Omental fat pad (tissue), 4 donors: Measurements from ENCODE around the gene IFT122. TPM values are rescaled to one million over a fixed set of nuclear protein-coding genes. Genes with fewer than 3 reads are reported as not detected.

Source experiments
- ATAC-seq: fragments of 150-250 bp; one replicate; pipeline ENCODE4 v1.9.1; 2016; ENCODE audit warnings: mild to moderate bottlenecking, moderate library complexity; ENCODE audit not compliant: low FRiP score
- DNase-seq: peaks from one replicate; pipeline ENCODE4 v3.0.0-alpha.2; 2019; ENCODE audit warnings: low spot score
- CTCF ChIP-seq, 3 donors: fragments of 450-650 bp; IDR thresholded peaks; one replicate each; pipeline ENCODE4 v1.5.1; 2016 to 2017; ENCODE audit warnings: antibody characterized with exemption in 3 of 3, mild to moderate bottlenecking in 3 of 3, moderate library complexity in 2 of 3
- total RNA-seq, 4 donors: library from RNA; depleted of rRNA; stranded (reverse); fragments of >200 nt; gene quantifications; one replicate each; pipeline ENCODE4 v1.1.0, GENCODE V29; 2016

The IFT122 gene
- total RNA-seq, 4 donors from 2014 or later = 19.6 to 62.9 (median 28.2) TPM

DNA sequence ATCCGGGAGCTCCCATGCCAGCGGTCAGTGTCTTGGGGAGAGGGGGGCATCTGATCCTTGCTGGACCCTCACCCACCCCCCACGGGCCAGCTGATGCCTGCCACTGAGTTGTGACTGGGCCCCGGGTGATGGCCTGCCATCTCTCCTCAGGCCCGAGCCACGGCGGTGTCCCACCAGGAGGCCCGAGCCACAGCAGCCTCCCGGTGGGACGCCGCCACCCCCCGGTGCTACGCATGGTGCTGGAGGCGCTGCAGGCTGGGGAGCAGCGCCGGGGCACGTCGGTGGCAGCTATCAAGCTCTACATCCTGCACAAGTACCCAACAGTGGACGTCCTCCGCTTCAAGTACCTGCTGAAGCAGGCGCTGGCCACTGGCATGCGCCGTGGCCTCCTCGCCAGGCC lies 107.2 kb downstream of the IFT122 start:
- no peak for TF ChIP-seq CTCF (IDR thresholded peaks at IDR 0.05)
- DNase-seq (no peak), ATAC-seq (no peak)

GRCh38 chr3:129548104-129548965 lies 108.3 kb downstream of the IFT122 start:
- DNase-seq (no peak), ATAC-seq (no peak)
- TF ChIP-seq CTCF (IDR thresholded peaks at IDR 0.05) = no peak

DNA sequence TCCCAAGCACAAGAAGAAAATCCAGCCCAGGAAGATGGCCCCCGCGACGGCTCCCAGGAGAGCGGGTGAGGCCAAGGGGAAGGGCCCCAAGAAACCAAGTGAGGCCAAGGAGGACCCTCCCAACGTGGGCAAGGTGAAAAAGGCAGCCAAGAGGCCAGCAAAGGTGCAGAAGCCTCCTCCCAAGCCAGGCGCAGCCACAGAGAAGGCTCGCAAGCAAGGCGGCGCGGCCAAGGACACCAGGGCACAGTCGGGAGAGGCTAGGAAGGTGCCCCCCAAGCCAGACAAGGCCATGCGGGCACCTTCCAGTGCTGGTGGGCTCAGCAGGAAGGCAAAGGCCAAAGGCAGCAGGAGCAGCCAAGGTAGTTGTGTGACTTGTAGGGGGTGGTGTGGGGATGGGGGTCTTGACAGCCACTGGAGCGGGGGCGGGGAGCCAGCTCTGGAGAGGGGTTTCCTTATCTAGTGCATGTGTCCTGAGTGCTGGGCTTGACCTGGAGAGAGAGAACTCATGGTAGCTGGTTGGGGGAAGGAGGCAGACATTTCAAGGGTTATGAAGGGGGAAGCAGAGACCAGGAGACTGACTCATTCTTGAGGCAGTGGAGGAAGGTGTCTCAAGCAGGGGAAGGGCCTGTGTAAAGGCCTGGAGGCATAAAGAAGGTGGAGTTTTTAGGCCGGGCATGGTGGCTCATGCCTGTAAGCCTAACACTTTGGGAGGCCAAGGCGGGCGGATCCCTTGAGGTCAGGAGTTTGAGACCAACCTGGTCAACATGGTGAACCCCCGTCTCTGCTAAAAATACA lies 109.2 kb downstream of the IFT122 start:
- no peak for ATAC-seq
- no peak for DNase-seq
- TF ChIP-seq CTCF (IDR thresholded peaks at IDR 0.05) = no peak

GRCh38 chr3:129549805-129550204 lies 109.8 kb downstream of the IFT122 start:
- ATAC-seq (no peak), DNase-seq (no peak)
- no peak for TF ChIP-seq CTCF (IDR thresholded peaks at IDR 0.05)

DNA sequence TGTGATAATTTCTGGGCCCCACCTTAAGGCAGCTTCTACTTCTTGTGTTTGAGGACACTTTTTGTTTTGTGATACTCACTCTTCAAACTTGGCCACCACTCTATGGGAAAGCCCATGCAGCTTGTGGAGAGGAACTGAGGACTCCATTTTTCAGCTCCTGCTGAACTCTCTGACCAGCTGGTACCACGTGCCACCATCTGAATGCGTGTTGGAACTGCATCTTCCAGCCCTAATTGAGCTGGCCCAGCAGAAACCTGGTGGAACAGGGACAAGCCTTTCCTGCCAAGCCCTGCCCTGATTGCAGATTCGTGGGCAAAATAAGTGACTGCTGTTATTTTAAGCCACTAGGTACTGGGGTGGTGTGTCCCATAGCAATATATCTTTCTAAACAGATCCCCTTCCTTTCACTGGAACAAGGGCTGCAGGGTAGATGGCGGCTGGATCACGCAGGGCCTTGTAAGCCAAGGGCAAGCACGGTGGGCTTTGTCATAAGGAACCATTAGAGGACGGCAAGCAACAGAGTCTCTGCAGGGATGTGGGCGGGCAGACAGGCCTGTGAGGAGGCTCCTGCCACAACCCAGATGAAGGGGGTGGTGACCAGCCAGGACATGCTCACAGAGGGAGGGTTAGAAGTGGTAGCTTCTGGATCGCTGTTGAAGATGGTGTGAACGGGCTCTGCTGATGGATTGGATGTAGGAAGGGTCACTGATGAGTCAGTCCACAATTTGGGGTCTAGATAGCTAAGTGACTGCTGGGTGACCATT lies 112.4 kb downstream of the IFT122 start:
- DNase-seq (no peak), ATAC-seq (no peak)
- TF ChIP-seq CTCF (IDR thresholded peaks at IDR 0.05) = no peak

DNA sequence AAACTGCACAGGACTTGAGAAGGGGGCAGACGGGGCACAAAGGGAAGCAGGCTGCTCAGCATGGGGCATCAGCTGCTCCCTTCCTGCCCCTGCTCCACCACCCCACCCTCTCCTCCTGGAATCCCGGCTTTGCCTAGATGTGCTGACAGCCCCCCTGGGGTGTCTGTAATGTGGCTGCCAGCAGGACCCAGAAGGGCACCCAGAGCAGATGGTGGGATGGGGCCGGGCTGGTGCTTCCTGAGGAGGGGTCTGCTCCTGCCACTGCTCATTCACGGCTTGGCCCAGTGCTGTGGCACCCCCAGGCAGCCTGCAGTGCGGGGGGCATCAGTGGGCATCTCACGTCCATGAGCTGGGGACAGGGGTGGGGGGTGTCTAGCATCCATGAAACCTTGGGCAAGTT lies 113.1 kb downstream of the IFT122 start:
- DNase-seq (no peak), ATAC-seq (no peak)
- TF ChIP-seq CTCF (IDR thresholded peaks at IDR 0.05) = no peak
